Measurements from ENCODE around the gene CANT1. TPM values are rescaled to one million over a fixed set of nuclear protein-coding genes. Genes with fewer than 3 reads are reported as not detected.

The CANT1 gene
- total and polyA plus RNA-seq, 2 of the 13 experiments (the other 11 are each of a cell fraction or from before 2014, with no cell fraction given): 34.1 to 42.1 TPM

- TF ChIP-seq FOXA1 (IDR thresholded peaks at IDR 0.05) (no peak), FOXA1 (CRISPR knock-in tag; IDR thresholded peaks at IDR 0.05) (peak; percentile 47), ZNF264 (CRISPR knock-in tag; IDR thresholded peaks at IDR 0.05) (no peak), ZNF44 (CRISPR knock-in tag; IDR thresholded peaks at IDR 0.05) (peak; percentile 11; the same call in 1 of the 2 replicates), ZBTB7B (CRISPR knock-in tag; IDR thresholded peaks at IDR 0.05) (peak; percentile 57; the same call in 1 of the 2 replicates), DR1 (CRISPR knock-in tag; IDR thresholded peaks at IDR 0.05) (0 out of 2 replicates have a peak, but pooled peaks have one; percentile 25), CHCHD3 (CRISPR knock-in tag; IDR thresholded peaks at IDR 0.05) (no peak), PATZ1 (CRISPR knock-in tag; IDR thresholded peaks at IDR 0.05) (peak; percentile 73), IRF2 (CRISPR knock-in tag; IDR thresholded peaks at IDR 0.05) (peak; percentile 37; the same call in 1 of the 2 replicates), EED (CRISPR knock-in tag; IDR thresholded peaks at IDR 0.05) (peak; percentile 84; the same call in 1 of the 2 replicates), ZNF713 (CRISPR knock-in tag; IDR thresholded peaks at IDR 0.05) (no peak; the same call in 1 of the 2 replicates), HINFP (CRISPR knock-in tag; IDR thresholded peaks at IDR 0.05; ENCODE audit: low read depth) (0 out of 2 replicates have a peak, but pooled peaks have one; percentile 22), REPIN1 (CRISPR knock-in tag; IDR thresholded peaks at IDR 0.05; ENCODE audit: borderline replicate concordance, low read depth) (0 out of 2 replicates have a peak, but pooled peaks have one; percentile 43), LBX2 (CRISPR knock-in tag; IDR thresholded peaks at IDR 0.05; ENCODE audit: borderline replicate concordance) (0 out of 2 replicates have a peak, but pooled peaks have one; percentile 60), CC2D1A (CRISPR knock-in tag; IDR thresholded peaks at IDR 0.05) (0 out of 2 replicates have a peak, but pooled peaks have one; percentile 88), ZNF605 (CRISPR knock-in tag; IDR thresholded peaks at IDR 0.05) (peak; percentile 90), SSRP1 (CRISPR knock-in tag; IDR thresholded peaks at IDR 0.05) (no peak; the same call in 1 of the 2 replicates), ZNF343 (CRISPR knock-in tag; IDR thresholded peaks at IDR 0.05) (peak; percentile 5; the same call in 1 of the 2 replicates), ZSCAN9 (CRISPR knock-in tag; IDR thresholded peaks at IDR 0.05; ENCODE audit: borderline replicate concordance) (peak; percentile 87), SRY (CRISPR knock-in tag; IDR thresholded peaks at IDR 0.05) (0 out of 2 replicates have a peak, but pooled peaks have one; percentile 42)
- TF ChIP-seq, protein P1, sequence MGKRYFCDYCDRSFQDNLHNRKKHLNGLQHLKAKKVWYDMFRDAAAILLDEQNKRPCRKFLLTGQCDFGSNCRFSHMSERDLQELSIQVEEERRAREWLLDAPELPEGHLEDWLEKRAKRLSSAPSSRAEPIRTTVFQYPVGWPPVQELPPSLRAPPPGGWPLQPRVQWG (CRISPR knock-in tag; IDR thresholded peaks at IDR 0.05; ENCODE audit: borderline replicate concordance, low read depth): no peak
- TF ChIP-seq, protein P2, sequence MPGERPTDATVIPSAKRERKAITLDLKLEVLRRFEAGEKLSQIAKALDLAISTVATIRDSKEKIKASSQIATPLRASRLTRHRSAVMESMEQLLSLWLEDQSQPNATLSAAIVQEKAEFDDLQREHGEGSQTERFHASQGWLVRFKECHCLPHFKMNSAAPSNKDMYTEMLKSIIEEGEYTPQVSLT (CRISPR knock-in tag; IDR thresholded peaks at IDR 0.05; ENCODE audit: borderline replicate concordance, low read depth): no peak
- TF ChIP-seq, protein P3, sequence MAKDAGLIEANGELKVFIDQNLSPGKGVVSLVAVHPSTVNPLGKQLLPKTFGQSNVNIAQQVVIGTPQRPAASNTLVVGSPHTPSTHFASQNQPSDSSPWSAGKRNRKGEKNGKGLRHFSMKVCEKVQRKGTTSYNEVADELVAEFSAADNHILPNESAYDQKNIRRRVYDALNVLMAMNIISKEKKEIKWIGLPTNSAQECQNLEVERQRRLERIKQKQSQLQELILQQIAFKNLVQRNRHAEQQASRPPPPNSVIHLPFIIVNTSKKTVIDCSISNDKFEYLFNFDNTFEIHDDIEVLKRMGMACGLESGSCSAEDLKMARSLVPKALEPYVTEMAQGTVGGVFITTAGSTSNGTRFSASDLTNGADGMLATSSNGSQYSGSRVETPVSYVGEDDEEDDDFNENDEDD (CRISPR knock-in tag; IDR thresholded peaks at IDR 0.05; ENCODE audit: borderline replicate concordance): peak; percentile 68; the same call in 1 of the 2 replicates
- TF ChIP-seq, protein P4, sequence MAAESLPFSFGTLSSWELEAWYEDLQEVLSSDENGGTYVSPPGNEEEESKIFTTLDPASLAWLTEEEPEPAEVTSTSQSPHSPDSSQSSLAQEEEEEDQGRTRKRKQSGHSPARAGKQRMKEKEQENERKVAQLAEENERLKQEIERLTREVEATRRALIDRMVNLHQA (CRISPR knock-in tag; IDR thresholded peaks at IDR 0.05): no peak
These were observed 17.8 kb upstream of the CANT1 start (continued) for GRCh38 chr17:79027274-79027924.
